Keratinocyte (primary cell): ENCODE data around the gene CADM2.
"Not testable (repeated sequence)": the region's sequence is repeated elsewhere in the genome, so short reads cannot be mapped to it uniquely, and the experiment has no call there.

Experiments
- CTCF ChIP-seq, 3 experiments: IDR thresholded peaks in 1 of 3; conservative IDR thresholded peaks in 1 of 3; optimal IDR thresholded peaks in 1 of 3; 2 replicates in 2 of 3; 3 replicates in 1 of 3; pipeline versions ENCODE3 to v1.5.1; 2011; ENCODE audit warnings: low read length in 3 of 3, mild to moderate bottlenecking in 3 of 3, moderate library complexity in 2 of 3, control low read depth in 1 of 3, inconsistent platforms in 1 of 3; ENCODE audit not compliant: insufficient read depth in 2 of 3; ENCODE audit errors: extremely low read depth in 1 of 3
- EZH2 ChIP-seq: IDR thresholded peaks from one replicate; pipeline ENCODE4 v1.6.1; 2012; ENCODE audit warnings: inconsistent platforms, mild to moderate bottlenecking, low read length, moderate library complexity

GRCh38 chr3:85989581-85989980, 1030.8 kb downstream of the CADM2 start:
- not testable (repeated sequence) for TF ChIP-seq CTCF (optimal IDR thresholded peaks at IDR 0.05 in 1 of 3, IDR thresholded peaks at IDR 0.05 in 1 of 3, conservative IDR thresholded peaks at IDR 0.05 in 1 of 3; ENCODE audit: extremely low read depth in 1 of 3, insufficient read depth in 2 of 3, low read length in 3 of 3); EZH2
